Esophagus squamous epithelium (tissue), 4 donors: ENCODE results near the gene TEKT1.

Experiments
- POLR2A ChIP-seq, 4 donors: fragments of 450-650 bp; IDR thresholded peaks; one replicate each; pipeline ENCODE4 v1.6.1; 2017; ENCODE audit warnings: antibody characterized with exemption in 4 of 4, mild to moderate bottlenecking in 4 of 4, moderate library complexity in 3 of 4
- TF ChIP-seq, protein P1 (sequence below), 6 experiments: fragments of 450-650 bp in 4 of 6; fragments of 200-600 bp in 2 of 6; sonication (generic) in 2 of 6; IDR thresholded peaks; one replicate each; pipeline ENCODE4 v1.5.1; 2016 to 2019; ENCODE audit warnings: antibody characterized with exemption in 6 of 6, mild to moderate bottlenecking in 4 of 6, moderate library complexity in 4 of 6

DNA sequence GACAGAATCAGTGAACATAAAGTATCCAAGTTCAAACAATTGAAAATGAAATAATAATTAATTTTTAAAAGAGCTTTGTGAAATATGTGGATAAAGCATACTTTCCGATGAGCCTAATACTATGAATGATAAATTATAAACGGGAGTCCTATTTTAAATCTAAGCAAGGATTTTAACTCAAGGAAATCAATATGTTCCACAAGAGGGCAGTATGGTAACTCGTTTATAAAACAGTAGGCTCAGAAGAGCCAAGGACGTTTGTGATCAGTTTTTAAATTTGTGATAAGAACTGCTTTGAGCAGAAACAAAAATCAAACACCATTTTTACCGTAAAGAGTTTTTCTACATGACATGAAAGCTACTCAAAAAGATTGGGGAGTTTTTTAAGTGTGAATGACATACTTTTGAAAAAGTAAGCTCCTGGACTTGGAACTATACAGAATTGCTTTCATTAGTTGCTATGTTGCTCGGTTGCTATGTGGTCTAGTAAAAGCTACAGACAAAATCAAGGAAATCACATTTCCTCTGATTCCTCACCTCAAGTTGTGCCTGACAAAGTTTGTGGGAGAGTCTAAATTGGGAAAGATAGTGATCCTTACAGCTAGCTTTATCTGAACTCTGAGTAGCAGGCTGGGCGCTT lies 11.8 kb upstream of the TEKT1 start:
- TF ChIP-seq, protein P1, sequence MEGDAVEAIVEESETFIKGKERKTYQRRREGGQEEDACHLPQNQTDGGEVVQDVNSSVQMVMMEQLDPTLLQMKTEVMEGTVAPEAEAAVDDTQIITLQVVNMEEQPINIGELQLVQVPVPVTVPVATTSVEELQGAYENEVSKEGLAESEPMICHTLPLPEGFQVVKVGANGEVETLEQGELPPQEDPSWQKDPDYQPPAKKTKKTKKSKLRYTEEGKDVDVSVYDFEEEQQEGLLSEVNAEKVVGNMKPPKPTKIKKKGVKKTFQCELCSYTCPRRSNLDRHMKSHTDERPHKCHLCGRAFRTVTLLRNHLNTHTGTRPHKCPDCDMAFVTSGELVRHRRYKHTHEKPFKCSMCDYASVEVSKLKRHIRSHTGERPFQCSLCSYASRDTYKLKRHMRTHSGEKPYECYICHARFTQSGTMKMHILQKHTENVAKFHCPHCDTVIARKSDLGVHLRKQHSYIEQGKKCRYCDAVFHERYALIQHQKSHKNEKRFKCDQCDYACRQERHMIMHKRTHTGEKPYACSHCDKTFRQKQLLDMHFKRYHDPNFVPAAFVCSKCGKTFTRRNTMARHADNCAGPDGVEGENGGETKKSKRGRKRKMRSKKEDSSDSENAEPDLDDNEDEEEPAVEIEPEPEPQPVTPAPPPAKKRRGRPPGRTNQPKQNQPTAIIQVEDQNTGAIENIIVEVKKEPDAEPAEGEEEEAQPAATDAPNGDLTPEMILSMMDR (IDR thresholded peaks at IDR 0.05) = peak; percentile 24 to 76 (median 59)
- no peak for TF ChIP-seq POLR2A (IDR thresholded peaks at IDR 0.05)
